EL (cell line): ENCODE data around the gene RAPH1.

Experiments used
- DNase-seq: peaks from one replicate; pipeline ENCODE4 v3.0.0-alpha.2; 2016

RAPH1 gene

GRCh38 chr2:203347375-203347774 is 187.7 kb downstream of the RAPH1 start:
- no peak for DNase-seq

DNA sequence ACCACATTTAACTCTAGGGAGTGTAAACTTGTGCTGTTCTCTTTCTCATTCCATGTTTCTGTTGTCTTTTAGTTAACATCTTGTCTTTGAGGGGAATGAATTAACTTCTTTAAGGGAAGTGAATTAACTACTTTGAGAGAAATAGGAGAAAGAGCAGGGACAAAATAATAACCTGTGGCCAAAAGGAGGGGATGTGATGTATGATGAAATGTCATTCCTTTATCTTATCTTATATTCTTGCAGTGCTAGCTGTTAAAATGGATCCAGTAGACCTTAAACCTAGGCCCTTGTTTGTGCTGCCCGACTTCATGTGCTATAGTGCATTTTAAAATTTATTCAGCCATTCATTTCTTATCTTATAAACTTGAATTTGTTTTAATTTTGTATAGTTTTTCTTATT is 188.5 kb downstream of the RAPH1 start:
- DNase-seq = no peak

DNA sequence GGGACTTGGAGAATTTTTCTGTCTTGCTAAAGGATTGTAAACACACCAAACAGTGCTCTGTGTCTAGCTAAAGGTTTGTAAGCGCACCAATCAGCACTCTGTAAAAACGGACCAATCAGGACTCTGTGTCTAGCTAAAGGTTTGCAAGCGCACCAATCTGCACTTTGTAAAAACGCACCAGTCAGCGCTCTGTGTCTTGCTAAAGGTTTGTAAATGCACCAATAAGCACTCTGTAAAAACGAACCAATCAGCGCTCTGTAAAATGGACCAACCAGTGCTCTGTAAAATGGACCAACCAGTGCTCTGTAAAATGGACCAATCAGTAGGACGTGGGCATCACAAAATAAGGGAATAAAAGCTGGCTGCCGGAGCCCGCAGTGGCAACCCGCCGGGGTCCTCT is 190.4 kb downstream of the RAPH1 start:
- no peak for DNase-seq
